ENCODE results near the gene LMTK2.

The LMTK2 gene

DNA sequence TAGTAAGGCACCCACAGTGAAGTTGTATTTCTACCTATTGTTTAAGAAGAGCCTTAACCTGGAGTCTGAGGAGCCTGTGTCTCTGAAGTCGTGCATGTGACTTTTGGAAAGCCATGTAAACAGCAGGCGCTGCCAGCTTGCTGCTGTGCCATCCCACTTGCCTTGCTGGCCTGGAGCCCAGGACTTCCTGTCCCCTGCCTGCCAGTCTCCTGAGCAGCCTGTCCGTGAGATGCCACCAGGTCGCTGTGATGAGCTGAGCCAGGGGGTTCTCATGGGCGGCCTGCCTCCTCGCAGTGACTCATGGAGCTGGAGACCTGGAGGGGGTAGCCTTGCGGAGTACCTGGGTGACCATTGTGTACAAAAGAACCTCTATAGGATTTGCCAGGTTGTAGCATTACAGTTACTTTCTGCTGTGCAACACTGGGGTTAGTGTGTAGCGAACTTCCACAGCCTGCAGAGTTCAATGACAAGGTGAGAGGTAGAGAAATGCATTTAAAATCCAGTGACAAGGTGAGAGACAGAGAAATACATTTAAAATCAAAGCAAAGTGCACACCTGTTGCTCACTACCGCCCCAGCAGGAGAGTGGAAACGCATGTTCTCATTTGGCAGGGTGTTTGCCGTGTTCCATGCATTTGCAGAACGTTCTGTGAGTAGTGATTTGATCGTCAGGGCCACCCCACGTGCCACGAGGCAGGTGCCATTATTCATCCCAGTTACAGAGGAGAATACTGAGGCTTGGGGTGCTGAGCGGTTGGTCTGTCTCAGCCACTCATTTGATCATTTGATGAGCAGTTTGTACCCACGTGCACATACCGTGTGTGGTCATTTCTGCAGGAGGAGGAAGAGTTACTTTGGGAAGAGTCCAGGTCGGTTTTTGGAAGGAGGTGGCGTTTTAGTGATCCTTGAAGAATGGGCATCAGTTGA lies 67.9 kb downstream of the LMTK2 start:
- no peak for DNase-seq (ENCODE audit: low read depth in 4 of 4, low spot score in 1 of 4)

DNA sequence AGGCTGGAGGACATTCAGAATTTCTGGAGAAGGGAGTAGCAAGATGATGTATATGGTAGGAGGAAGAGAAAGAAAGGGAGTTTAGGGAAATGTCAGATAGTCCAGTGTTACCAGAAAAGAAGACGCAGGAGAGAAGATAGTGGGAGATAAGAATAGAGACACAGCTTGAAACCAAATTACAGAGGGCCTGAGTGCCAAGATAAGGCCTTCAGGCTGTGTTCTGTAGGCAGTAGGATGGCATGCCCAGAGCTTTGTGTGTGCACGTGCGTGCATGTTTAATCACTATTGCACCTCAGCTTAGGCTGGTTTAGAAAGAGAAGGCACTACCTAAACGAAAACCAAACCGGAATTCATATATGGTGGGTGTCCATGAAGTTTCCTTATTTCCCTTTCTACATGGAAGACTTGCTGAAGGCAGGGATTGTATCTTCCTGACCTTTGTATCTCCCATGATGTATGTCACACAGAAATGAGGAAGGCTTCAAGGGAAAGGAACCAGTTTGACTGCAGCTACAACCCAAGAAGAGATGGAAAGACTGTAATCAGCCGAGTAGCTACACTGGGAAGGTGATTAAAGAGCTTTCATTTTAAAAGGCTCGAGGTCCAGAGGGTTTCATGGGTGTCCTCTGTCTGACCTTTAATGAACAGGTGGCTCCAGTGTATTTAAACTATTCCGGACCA lies 68.7 kb downstream of the LMTK2 start:
- DNase-seq (ENCODE audit: low read depth in 4 of 4, low spot score in 1 of 4) = no peak

GRCh38 chr7:98177553-98177952 lies 70.9 kb downstream of the LMTK2 start:
- no peak for DNase-seq (ENCODE audit: low read depth in 4 of 4, low spot score in 1 of 4)

- DNase-seq (ENCODE audit: low read depth in 4 of 4, low spot score in 1 of 4) = no peak
These were observed 71.7 kb downstream of the LMTK2 start for GRCh38 chr7:98178321-98178720.

GRCh38 chr7:98178762-98179490 lies 72.3 kb downstream of the LMTK2 start:
- DNase-seq (ENCODE audit: low read depth in 4 of 4, low spot score in 1 of 4) = no peak

- DNase-seq (ENCODE audit: low read depth in 4 of 4, low spot score in 1 of 4) = no peak
These were observed 74.1 kb downstream of the LMTK2 start for GRCh38 chr7:98180751-98181150.

- DNase-seq (ENCODE audit: low read depth in 4 of 4, low spot score in 1 of 4) = no peak
These were observed 78.4 kb downstream of the LMTK2 start for GRCh38 chr7:98185101-98185500.

GRCh38 chr7:98186452-98187137 lies 79.9 kb downstream of the LMTK2 start:
- no peak for DNase-seq (ENCODE audit: low read depth in 4 of 4, low spot score in 1 of 4)

DNA sequence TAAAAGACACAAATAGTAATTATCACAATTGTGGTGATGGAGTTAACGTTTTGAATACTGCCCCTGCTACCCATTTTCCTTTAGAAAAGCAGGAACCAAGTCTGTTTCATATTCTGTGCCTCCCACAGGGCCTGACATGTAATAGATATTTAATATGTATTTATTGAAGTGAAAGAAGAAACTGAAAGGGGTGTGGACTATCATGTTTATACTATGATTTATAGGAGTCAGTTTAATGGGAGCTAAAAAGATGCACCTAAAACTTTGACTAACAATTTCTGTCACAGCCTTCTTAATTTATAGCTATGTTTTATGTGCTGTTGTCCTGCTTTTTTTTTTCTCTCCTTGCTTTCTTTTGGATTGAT lies 80.5 kb downstream of the LMTK2 start:
- no peak for DNase-seq (ENCODE audit: low read depth in 4 of 4, low spot score in 1 of 4)

- DNase-seq (ENCODE audit: low read depth in 4 of 4, low spot score in 1 of 4) = no peak
These were observed 82.9 kb downstream of the LMTK2 start for GRCh38 chr7:98189559-98189958.

GRCh38 chr7:98191668-98192431 lies 85.2 kb downstream of the LMTK2 start:
- no peak for DNase-seq (ENCODE audit: low read depth in 4 of 4, low spot score in 1 of 4)

- no peak for DNase-seq (ENCODE audit: low read depth in 4 of 4, low spot score in 1 of 4)
These were observed 86.3 kb downstream of the LMTK2 start for GRCh38 chr7:98192781-98193457.

DNA sequence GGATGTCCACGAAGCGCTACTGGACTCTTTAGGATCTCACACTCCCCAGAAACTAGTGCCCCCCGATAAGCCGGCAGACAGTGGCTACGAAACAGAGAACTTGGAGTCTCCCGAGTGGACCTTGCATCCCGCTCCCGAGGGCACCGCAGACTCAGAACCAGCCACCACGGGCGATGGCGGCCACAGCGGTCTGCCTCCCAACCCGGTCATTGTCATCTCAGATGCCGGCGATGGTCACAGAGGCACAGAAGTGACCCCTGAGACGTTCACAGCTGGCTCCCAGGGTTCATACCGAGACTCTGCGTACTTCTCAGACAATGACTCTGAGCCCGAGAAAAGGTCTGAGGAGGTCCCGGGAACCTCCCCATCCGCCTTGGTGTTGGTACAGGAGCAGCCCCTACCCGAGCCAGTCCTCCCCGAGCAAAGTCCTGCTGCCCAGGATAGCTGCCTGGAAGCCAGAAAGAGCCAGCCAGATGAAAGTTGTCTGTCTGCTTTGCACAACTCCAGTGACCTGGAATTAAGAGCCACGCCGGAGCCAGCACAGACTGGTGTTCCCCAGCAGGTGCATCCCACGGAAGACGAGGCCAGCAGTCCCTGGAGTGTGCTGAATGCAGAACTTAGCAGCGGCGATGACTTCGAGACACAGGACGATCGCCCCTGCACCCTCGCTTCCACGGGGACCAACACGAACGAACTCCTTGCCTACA lies 87.0 kb downstream of the LMTK2 start:
- DNase-seq (ENCODE audit: low read depth in 4 of 4, low spot score in 1 of 4) = no peak

GRCh38 chr7:98194186-98194585 lies 87.5 kb downstream of the LMTK2 start:
- DNase-seq (ENCODE audit: low read depth in 4 of 4, low spot score in 1 of 4) = no peak

- no peak for DNase-seq (ENCODE audit: low read depth in 4 of 4, low spot score in 1 of 4)
These were observed 88.2 kb downstream of the LMTK2 start for GRCh38 chr7:98194672-98195457.

DNA sequence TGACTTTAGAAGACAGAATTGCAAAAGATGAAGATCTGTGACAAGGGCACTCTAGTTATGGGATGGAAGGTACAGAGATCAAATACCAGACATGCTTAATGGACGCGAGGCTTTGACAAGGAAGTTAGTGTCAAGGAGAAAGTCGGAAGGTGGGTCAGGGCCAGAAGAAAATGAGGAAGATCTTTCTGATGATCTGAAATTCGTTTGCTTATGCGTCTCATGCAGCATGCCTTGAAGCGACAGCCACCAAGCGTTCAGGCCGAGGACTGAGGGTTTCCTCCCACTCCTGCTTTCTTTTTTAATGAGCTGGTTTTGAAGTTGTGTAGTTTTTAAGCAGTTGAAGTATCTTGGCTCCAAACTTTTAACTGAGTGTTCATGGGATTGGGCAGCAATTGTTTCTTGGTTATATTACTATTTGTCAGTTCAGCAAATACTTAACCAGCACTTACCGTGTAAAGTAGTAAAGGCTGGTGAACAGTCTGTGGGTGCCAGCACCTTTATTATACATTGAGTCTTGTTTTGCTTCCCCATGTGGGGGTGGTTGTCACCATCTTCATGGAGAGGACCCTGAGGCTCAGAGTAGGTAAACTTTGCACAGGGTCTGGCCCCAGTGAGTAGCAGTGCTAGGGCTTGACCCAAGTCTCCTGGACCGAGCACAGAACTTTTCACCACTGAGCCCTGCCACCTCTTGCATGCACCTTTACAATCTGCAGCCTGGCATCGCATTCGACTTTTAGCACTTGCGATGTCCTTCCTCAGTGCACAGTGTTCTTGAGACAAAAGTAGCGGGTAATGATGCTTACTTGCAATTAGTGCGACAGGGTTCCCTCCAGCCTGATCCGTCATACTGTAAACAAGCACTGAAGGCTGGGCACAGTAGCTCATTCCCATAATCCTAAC lies 90.3 kb downstream of the LMTK2 start:
- DNase-seq (ENCODE audit: low read depth in 4 of 4, low spot score in 1 of 4) = no peak

DNA sequence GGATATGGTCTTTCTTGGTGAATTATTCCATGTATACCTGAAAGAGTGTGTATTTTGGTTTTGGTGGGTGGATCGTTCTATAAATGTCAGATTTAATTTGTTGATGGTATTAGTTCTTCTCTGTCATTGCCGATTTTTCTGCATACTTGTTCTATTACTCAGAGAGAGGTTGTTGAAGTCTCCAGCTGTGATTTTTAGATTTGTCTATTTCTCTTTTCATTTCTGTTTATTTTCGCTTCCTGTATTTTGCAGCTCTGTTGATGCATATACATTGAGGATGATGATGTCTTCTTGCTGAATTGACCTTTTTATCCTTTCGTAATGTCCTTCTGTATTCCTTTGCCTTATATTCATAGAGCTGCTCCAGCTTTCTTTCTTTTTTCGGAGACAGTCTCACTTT lies 92.5 kb downstream of the LMTK2 start:
- no peak for DNase-seq (ENCODE audit: low read depth in 4 of 4, low spot score in 1 of 4)

GRCh38 chr7:98200364-98200763 lies 93.7 kb downstream of the LMTK2 start:
- DNase-seq (ENCODE audit: low read depth in 4 of 4, low spot score in 1 of 4) = no peak

All from stimulated activated CD4-positive, alpha-beta T cell treated with anti-CD3 and anti-CD28 coated beads, Interleukin-1b, Interleukin-23, amount 100 ng/mL, for 24 hours (primary cell).